Measurements from ENCODE around the gene COX6A1.

GRCh38 chr12:120388691-120389481 lies 49.0 kb upstream of the COX6A1 start:
- no peak for TF ChIP-seq FOXA2 (IDR thresholded peaks at IDR 0.05)
- no peak for TF ChIP-seq CTCF (IDR thresholded peaks at IDR 0.05; ENCODE audit: low read depth, low read length, missing input control)
- no peak for TF ChIP-seq TAF1 (conservative IDR thresholded peaks at IDR 0.05)
- no peak for TF ChIP-seq RXRA (IDR thresholded peaks at IDR 0.05)
- TF ChIP-seq GABPA (IDR thresholded peaks at IDR 0.05 in 1 of 2, conservative IDR thresholded peaks at IDR 0.05 in 1 of 2), result no peak

Measured in liver (tissue), 3 donors.